Heart right ventricle (tissue), 16 donors: ENCODE measurements around the gene LSM4. TPM values are rescaled to one million over a fixed set of nuclear protein-coding genes. Genes with fewer than 3 reads are reported as not detected.

Experiments used
- ATAC-seq, 8 donors: fragments of 200-7000 bp; cut with Tn5 transposase; one replicate each; pipeline ENCODE4 v1.9.1; 2020; ENCODE audit warnings: mild to moderate bottlenecking in 8 of 8, moderate library complexity in 8 of 8, moderate number of reproducible peaks in 1 of 8
- DNase-seq, 2 donors: peaks; one replicate each; pipeline ENCODE4 v3.0.0-alpha.2; 2020
- H3K27ac ChIP-seq, 10 donors: fragments of 200-600 bp; sonication (generic) in 2 of 10; one replicate each; pipeline versions ENCODE4 v1.5.0 to v1.8.0; 2020 to 2022; ENCODE audit warnings: mild to moderate bottlenecking in 3 of 10
- H3K27me3 ChIP-seq, 7 donors: fragments of 200-600 bp; one replicate each; pipeline ENCODE4 v1.8.0; 2021 to 2022; ENCODE audit warnings: mild to moderate bottlenecking in 2 of 7
- H3K36me3 ChIP-seq, 9 donors: fragments of 200-600 bp; sonication (generic) in 1 of 9; one replicate each; pipeline versions ENCODE4 v1.5.0 to v1.8.0; 2020 to 2022; ENCODE audit warnings: mild to moderate bottlenecking in 2 of 9
- H3K4me1 ChIP-seq, 9 donors: fragments of 200-600 bp; sonication (generic) in 1 of 9; one replicate each; pipeline versions ENCODE4 v1.5.0 to v1.8.0; 2020 to 2022; ENCODE audit warnings: mild to moderate bottlenecking in 4 of 9
- H3K4me3 ChIP-seq, 10 donors: fragments of 200-600 bp; sonication (generic) in 2 of 10; one replicate each; pipeline versions ENCODE4 v1.5.0 to v1.8.0; 2020 to 2022; ENCODE audit warnings: mild to moderate bottlenecking in 7 of 10, moderate library complexity in 2 of 10
- H3K9me3 ChIP-seq, 11 donors: fragments of 200-600 bp in 10 of 11; sonication (generic) in 2 of 11; one replicate each; pipeline versions ENCODE4 v1.5.0 to v1.8.0; 2013 to 2022; ENCODE audit warnings: mild to moderate bottlenecking in 2 of 11, control low read depth in 1 of 11, moderate library complexity in 1 of 11
- CTCF ChIP-seq, 9 donors: fragments of 200-600 bp; sonication (generic) in 2 of 9; IDR thresholded peaks; one replicate each; pipeline versions ENCODE4 v1.5.0 to v1.8.0; 2021 to 2022; ENCODE audit warnings: antibody characterized with exemption in 9 of 9, mild to moderate bottlenecking in 5 of 9, moderate library complexity in 1 of 9
- WGBS, 2 donors: extraction: QIAGEN DNeasy Blood & Tissue Kit; methylation state at CpG; one replicate each; pipeline ENCODE4 v1.1.7; 2013; ENCODE audit warnings: inconsistent platforms in 1 of 2; 5-methylcytosine and 5-hydroxymethylcytosine counted together
- intact Hi-C, 10 donors: fragments of 100-400 bp; cut with DNase I; formaldehyde crosslinking; loops; one replicate each; pipeline versions ENCODE4 v1.11.1 to v1.14.2; 2022
- polyA plus RNA-seq, 2 donors: library from polyadenylated mRNA; stranded (reverse); fragments of 200-250 nt; gene quantifications; one replicate each; pipeline ENCODE4 v1.2.3, GENCODE V29; 2013
- total RNA-seq, 10 donors: library from RNA; stranded (reverse); fragmentation: NEBNext Ultra II Directional in 3 of 10; extraction: Animal tissue kit (Norgen Biotek cat#: 25700) in 3 of 10; gene quantifications; one replicate each; pipeline versions ENCODE4 v1.2.1 to v1.2.4, GENCODE V29; 2021 to 2023
- donor health status: Arrhythmogenic right ventricular cardiomyopathy.
- donor health status: ischemic (EF 13 %, LVEDD 7.1; RV severe dilation, severe dysfunction).
- donor health status: healthy with polysubstance abuse.
- donor health status: DM: no; HTN: yes; CAD: no.
- donor health status: DM: no; HTN: no; CAD: no.
- donor health status: ischemic (EF 25% LVEDD 6.9; RV normal size, moderate dysfunction).
- donor health status: ischemic (EF 25% LVEDD 5.7; RV mildly dilated, moderate dysfunction).
- donor health status: healthy.
- donor health status: DM: yes; HTN: yes; CAD: no.
- donor health status: Ischemic cardiomyopathy.
- donor health status: ischemic (EF 35%, LVEDD 5.7; RV mildly dilated, moderate dysfunction).
- donor health status: nonischemic (EF 11% LVEDD 7.7; RV severe dilation, severe dysfunction).
- donor health status: DM: yes; HTN: yes; CAD: no.
- donor health status: PGD.
- donor health status: ischemic (EF 29% LVEDD 5.4; RV normal size, mild dysfunction).
- donor health status: nonischemic (EF 23%, LVEDD 6.1; RV moderate dilation, normal function).

Gene LSM4
- total and polyA plus RNA-seq, 12 donors: 73.2 to 163 (median 93.6) TPM

DNA sequence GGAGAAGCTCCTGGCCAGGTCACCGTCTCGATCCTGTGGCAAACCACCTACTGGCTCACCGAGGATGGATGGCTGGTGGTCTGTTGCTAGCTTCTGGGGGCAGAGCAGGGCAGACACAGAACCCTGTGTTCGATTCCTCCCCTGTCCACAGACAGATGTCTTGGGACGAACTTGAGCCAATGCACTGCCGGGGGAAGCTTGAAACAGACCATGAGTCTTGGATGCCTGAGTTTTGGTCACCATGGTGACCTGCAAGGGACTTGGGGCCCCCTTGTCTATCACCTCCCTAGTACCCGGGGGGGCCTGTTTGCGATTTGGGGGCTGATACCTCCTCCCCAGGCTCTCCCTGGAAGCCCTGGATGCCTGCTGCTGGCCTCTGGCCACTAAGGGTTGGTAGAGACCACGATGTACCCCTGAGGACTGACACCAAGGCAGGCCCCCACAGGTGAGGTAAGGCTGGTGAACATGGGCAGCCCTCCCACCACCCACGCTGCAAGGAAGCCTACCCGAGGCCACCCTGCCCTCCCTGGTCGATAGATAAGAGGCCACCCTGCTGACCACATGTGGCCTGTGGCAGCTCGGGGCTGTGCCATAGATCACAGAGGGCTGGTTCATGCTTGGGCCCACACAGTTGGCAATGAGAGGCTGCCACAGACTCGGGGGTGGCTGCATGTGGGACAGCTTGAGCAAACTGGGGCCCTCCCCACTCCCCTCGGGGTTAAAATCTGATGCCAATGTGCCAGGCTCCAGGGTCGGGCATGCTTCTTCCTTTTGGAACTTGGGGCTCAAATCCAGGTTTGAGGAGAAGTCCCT is 59.3 kb downstream of the LSM4 start:
- WGBS, 2 donors: 87 to 90% methylated on average over 16 of the region's 16 CpGs
- Histone ChIP-seq H3K36me3 (peaks cover 0 to 57% (median 15%) of the 10 kb centered on the region in 9 donors), H3K4me1 (no peaks in the 10 kb centered on the region), H3K27me3 (no peaks in the 10 kb centered on the region), H3K27ac (no peak overlapping the region), H3K9me3 (no peaks in the 10 kb centered on the region), H3K4me3 (no peak overlapping the region)
- no peak for TF ChIP-seq CTCF (IDR thresholded peaks at IDR 0.05)
- ATAC-seq: no peak
- intact Hi-C loops: loop anchor here in 1 of 10 donors (10.0 kb wide), 1 partner anchor 131 kb away; the partner anchor contains the start of gene LRRC25
- DNase-seq: no peak

- intact Hi-C loops: loop anchor here in 1 of 10 donors (10.0 kb wide), 1 partner anchor 132 kb away; the partner anchor contains the start of gene LRRC25
- WGBS, 2 donors: 92 to 94% methylated on average over 10 of the region's 10 CpGs
- DNase-seq (no peak), ATAC-seq (no peak)
- Histone ChIP-seq H3K4me3 (no peak overlapping the region), H3K9me3 (no peaks in the 10 kb centered on the region), H3K27me3 (no peaks in the 10 kb centered on the region), H3K27ac (no peak overlapping the region), H3K4me1 (no peaks in the 10 kb centered on the region), H3K36me3 (peaks cover 0 to 52% (median 15%) of the 10 kb centered on the region in 9 donors)
- TF ChIP-seq CTCF (IDR thresholded peaks at IDR 0.05): no peak
Observed at GRCh38 chr19:18262917-18263316, 60.0 kb downstream of the LSM4 start.

DNA sequence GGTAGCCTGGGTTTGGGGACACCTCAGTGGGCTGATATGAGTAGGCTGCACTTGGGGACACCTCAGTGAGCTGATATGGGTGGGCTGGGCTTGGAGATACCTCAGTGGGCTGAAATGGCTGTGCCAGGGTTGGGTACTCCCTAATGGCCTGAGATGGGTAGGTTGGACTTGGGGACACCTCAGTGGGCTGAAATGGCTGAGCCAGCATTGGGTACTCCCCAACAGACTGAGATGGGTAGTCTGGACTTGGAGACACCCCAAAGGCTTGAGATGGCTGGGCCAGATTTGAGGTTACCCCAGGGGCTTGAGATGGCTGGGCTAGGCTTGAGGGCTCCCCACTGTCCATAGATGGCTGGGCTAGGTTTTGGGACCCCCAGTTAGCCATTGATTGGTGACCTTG is 60.7 kb downstream of the LSM4 start:
- Histone ChIP-seq H3K36me3 (peaks cover 0 to 50% (median 12%) of the 10 kb centered on the region in 9 donors), H3K27ac (no peak overlapping the region), H3K27me3 (no peaks in the 10 kb centered on the region), H3K4me1 (no peaks in the 10 kb centered on the region), H3K9me3 (no peaks in the 10 kb centered on the region), H3K4me3 (no peak overlapping the region)
- ATAC-seq (no peak), DNase-seq (no peak)
- intact Hi-C loops: loop anchor here in 1 of 10 donors (10.0 kb wide), 1 partner anchor 133 kb away; the partner anchor contains the start of gene LRRC25
- TF ChIP-seq CTCF (IDR thresholded peaks at IDR 0.05): no peak

DNA sequence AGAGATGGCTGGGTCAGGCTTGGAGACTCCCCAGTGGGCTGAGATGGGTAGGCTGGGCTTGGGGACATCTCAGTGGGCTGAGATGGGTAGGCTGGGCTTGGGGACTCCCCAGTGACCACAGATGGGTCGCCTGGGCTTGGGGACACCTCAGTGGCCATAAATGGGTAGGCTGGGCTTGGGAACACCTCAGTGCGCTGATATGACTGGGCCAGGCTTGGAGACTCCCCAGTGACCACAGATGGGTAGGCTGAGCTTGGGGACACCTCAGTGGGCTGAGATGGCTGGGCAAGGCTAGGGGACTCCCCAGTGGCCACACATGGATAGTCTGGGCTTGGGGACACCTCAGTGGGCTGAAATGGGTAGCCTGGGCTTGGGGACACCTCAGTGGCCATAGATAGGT is 61.4 kb downstream of the LSM4 start:
- Histone ChIP-seq H3K27me3 (no peaks in the 10 kb centered on the region), H3K4me3 (no peak overlapping the region), H3K4me1 (no peaks in the 10 kb centered on the region), H3K9me3 (no peaks in the 10 kb centered on the region), H3K27ac (no peak overlapping the region), H3K36me3 (peaks cover 0 to 44% (median 5%) of the 10 kb centered on the region in 9 donors)
- intact Hi-C loops: loop anchor here in 1 of 10 donors (10.0 kb wide), 1 partner anchor 133 kb away; the partner anchor contains the start of gene LRRC25
- DNase-seq: no peak
- ATAC-seq: no peak
- TF ChIP-seq CTCF (IDR thresholded peaks at IDR 0.05): no peak
- 88 to 94% methylated on average over 2 of the region's 2 CpGs for WGBS, 2 donors
